MCF 10A (cell line): ENCODE measurements around the gene MYO15A. TPM values are rescaled to one million over a fixed set of nuclear protein-coding genes. Genes with fewer than 3 reads are reported as not detected.

Experiments
- BruUV-seq: library from RNA; stranded (reverse); fragments of 400-500 nt; replicated peaks from 2 replicates; lab custom pipeline; 2021; lab: Mats Ljungman, UMichigan
- CTCF ChIA-PET: fragments of 300-600 bp; sonication (Branson Sonifier 250); formaldehyde crosslinking; extraction: SDS; loops from one replicate; lab custom pipeline; 2021; ENCODE audit warnings: antibody characterized with exemption, inconsistent platforms; lab: Yijun Ruan, JAX
- POLR2A ChIA-PET: fragments of 300-600, 350-650 bp; sonication (Branson Sonifier 250); formaldehyde crosslinking; extraction: SDS; loops from one replicate; lab custom pipeline; 2020; ENCODE audit warnings: antibody characterized with exemption, inconsistent platforms; lab: Yijun Ruan, JAX
- DNase-seq: peaks from one replicate; pipeline ENCODE4 v3.0.0-alpha.2; 2018; ENCODE audit not compliant: unreplicated experiment
- H3K27ac Mint-ChIP-seq: one replicate; pipeline ENCODE4 v1.8.0; 2022; ENCODE audit warnings: mild to moderate bottlenecking, low read depth, mixed read lengths; ENCODE audit not compliant: unreplicated experiment
- H3K27me3 Mint-ChIP-seq: one replicate; pipeline ENCODE4 v1.8.0; 2022; ENCODE audit warnings: mixed read lengths; ENCODE audit not compliant: insufficient read depth, unreplicated experiment
- H3K36me3 Mint-ChIP-seq: one replicate; pipeline ENCODE4 v1.8.0; 2022; ENCODE audit warnings: mild to moderate bottlenecking, moderate library complexity, mixed read lengths; ENCODE audit not compliant: insufficient read depth, unreplicated experiment
- H3K4me1 Mint-ChIP-seq: one replicate; pipeline ENCODE4 v1.8.0; 2022; ENCODE audit warnings: mixed read lengths; ENCODE audit not compliant: insufficient read depth, unreplicated experiment
- H3K4me3 Mint-ChIP-seq: one replicate; pipeline ENCODE4 v1.8.0; 2022; ENCODE audit warnings: mild to moderate bottlenecking, moderate library complexity, mixed read lengths; ENCODE audit not compliant: unreplicated experiment
- H3K9me3 Mint-ChIP-seq: one replicate; pipeline ENCODE4 v1.8.0; 2022; ENCODE audit warnings: mixed read lengths; ENCODE audit not compliant: unreplicated experiment
- intact Hi-C: fragments of 100-400 bp; cut with micrococcal nuclease; formaldehyde crosslinking; loops from 2 replicates; pipeline ENCODE4 v1.14.1; 2022
- total RNA-seq: library from RNA; stranded (reverse); gene quantifications from 2 replicates; pipeline ENCODE4 v1.2.3, GENCODE V29; 2022
- TF ChIP-seq, protein P1 (sequence below): fragments of 200-600 bp; IDR thresholded peaks from one replicate; pipeline ENCODE4 v1.8.0; 2022; ENCODE audit warnings: antibody characterized with exemption, mild to moderate bottlenecking; ENCODE audit not compliant: unreplicated experiment

MYO15A gene
- total RNA-seq, 1 experiment from 2014 or later = 1.1 TPM

- ChIA-PET CTCF (no interaction called here), POLR2A (no interaction called here)
- intact Hi-C loops = no loop called here
- no peaks in the 10 kb centered on the region for H3K27me3 Mint-ChIP-seq
- H3K36me3 Mint-ChIP-seq = peaks cover 7% of the 10 kb centered on the region
- peaks cover 6% of the 10 kb centered on the region for H3K4me1 Mint-ChIP-seq
- TF ChIP-seq, protein P1, sequence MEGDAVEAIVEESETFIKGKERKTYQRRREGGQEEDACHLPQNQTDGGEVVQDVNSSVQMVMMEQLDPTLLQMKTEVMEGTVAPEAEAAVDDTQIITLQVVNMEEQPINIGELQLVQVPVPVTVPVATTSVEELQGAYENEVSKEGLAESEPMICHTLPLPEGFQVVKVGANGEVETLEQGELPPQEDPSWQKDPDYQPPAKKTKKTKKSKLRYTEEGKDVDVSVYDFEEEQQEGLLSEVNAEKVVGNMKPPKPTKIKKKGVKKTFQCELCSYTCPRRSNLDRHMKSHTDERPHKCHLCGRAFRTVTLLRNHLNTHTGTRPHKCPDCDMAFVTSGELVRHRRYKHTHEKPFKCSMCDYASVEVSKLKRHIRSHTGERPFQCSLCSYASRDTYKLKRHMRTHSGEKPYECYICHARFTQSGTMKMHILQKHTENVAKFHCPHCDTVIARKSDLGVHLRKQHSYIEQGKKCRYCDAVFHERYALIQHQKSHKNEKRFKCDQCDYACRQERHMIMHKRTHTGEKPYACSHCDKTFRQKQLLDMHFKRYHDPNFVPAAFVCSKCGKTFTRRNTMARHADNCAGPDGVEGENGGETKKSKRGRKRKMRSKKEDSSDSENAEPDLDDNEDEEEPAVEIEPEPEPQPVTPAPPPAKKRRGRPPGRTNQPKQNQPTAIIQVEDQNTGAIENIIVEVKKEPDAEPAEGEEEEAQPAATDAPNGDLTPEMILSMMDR = no peak
- H3K4me3 Mint-ChIP-seq = no peak overlapping the region
- DNase-seq = no peak
- no peak overlapping the region for H3K27ac Mint-ChIP-seq
- BruUV-seq = no TSS peak
- H3K9me3 Mint-ChIP-seq = no peaks in the 10 kb centered on the region
Measured at GRCh38 chr17:18163547-18163946, 55.0 kb downstream of the MYO15A start.

GRCh38 chr17:18166894-18167293 lies 58.3 kb downstream of the MYO15A start:
- TF ChIP-seq, protein P1 = no peak
- POLR2A ChIA-PET = interaction anchor here (0.6 to 1.0 kb wide), 2 partner anchors 9 to 43 kb away, joined by 3 read pairs; no protein-coding TSS in a partner anchor
- peaks cover 7% of the 10 kb centered on the region for H3K36me3 Mint-ChIP-seq
- CTCF ChIA-PET = no interaction called here
- H3K27ac Mint-ChIP-seq = no peak overlapping the region
- DNase-seq = no peak
- H3K4me3 Mint-ChIP-seq = no peak overlapping the region
- intact Hi-C loops = no loop called here
- no peaks in the 10 kb centered on the region for H3K4me1 Mint-ChIP-seq
- no peaks in the 10 kb centered on the region for H3K27me3 Mint-ChIP-seq
- no peaks in the 10 kb centered on the region for H3K9me3 Mint-ChIP-seq
- no TSS peak for BruUV-seq

- H3K4me3 Mint-ChIP-seq = no peak overlapping the region
- H3K4me1 Mint-ChIP-seq = no peaks in the 10 kb centered on the region
- intact Hi-C loops = no loop called here
- no peak overlapping the region for H3K27ac Mint-ChIP-seq
- H3K27me3 Mint-ChIP-seq = no peaks in the 10 kb centered on the region
- TF ChIP-seq, protein P1 = no peak
- no TSS peak for BruUV-seq
- H3K9me3 Mint-ChIP-seq = no peaks in the 10 kb centered on the region
- DNase-seq = no peak
- peaks cover 7% of the 10 kb centered on the region for H3K36me3 Mint-ChIP-seq
- ChIA-PET CTCF (interaction anchor here (0.6 kb wide), 1 partner anchor 52 kb away, joined by 3 read pairs; no protein-coding TSS in a partner anchor), POLR2A (no interaction called here)
Measured at GRCh38 chr17:18167421-18167820, 58.9 kb downstream of the MYO15A start.

- Mint-ChIP-seq H3K27me3 (no peaks in the 10 kb centered on the region), H3K36me3 (no peaks in the 10 kb centered on the region), H3K4me1 (no peaks in the 10 kb centered on the region), H3K27ac (no peak overlapping the region), H3K4me3 (no peak overlapping the region), H3K9me3 (no peaks in the 10 kb centered on the region)
- DNase-seq = no peak
- ChIA-PET CTCF (no interaction called here), POLR2A (interaction anchor here (3.4 kb wide), 1 partner anchor 10 kb away, joined by 17 read pairs; the partner anchor contains the start of gene ALKBH5)
- no TSS peak for BruUV-seq
- intact Hi-C loops = no loop called here
- TF ChIP-seq, protein P1 = no peak
Measured at GRCh38 chr17:18172531-18173278, 64.1 kb downstream of the MYO15A start.
